GM21367 (cell line): Measurements from ENCODE around the gene HTR3C.
"Not testable (repeated sequence)": the region's sequence is repeated elsewhere in the genome, so short reads cannot be mapped to it uniquely, and the experiment has no call there.

Experiments used
- ATAC-seq: cut with Tn5 transposase; IDR thresholded peaks from one replicate; pipeline ENCODE4 v1.9.1; 2021; ENCODE audit not compliant: unreplicated experiment

Gene HTR3C, protein sequence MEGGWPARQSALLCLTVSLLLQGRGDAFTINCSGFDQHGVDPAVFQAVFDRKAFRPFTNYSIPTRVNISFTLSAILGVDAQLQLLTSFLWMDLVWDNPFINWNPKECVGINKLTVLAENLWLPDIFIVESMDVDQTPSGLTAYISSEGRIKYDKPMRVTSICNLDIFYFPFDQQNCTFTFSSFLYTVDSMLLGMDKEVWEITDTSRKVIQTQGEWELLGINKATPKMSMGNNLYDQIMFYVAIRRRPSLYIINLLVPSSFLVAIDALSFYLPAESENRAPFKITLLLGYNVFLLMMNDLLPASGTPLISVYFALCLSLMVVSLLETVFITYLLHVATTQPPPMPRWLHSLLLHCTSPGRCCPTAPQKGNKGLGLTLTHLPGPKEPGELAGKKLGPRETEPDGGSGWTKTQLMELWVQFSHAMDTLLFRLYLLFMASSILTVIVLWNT

GRCh38 chr3:184052767-184053166, at the start of gene HTR3C:
Gene HTR3C, plus strand, starts transcription at chr3:184053047. Its CDS starts 34 bp downstream, at chr3:184053081.
- no peak for ATAC-seq

DNA sequence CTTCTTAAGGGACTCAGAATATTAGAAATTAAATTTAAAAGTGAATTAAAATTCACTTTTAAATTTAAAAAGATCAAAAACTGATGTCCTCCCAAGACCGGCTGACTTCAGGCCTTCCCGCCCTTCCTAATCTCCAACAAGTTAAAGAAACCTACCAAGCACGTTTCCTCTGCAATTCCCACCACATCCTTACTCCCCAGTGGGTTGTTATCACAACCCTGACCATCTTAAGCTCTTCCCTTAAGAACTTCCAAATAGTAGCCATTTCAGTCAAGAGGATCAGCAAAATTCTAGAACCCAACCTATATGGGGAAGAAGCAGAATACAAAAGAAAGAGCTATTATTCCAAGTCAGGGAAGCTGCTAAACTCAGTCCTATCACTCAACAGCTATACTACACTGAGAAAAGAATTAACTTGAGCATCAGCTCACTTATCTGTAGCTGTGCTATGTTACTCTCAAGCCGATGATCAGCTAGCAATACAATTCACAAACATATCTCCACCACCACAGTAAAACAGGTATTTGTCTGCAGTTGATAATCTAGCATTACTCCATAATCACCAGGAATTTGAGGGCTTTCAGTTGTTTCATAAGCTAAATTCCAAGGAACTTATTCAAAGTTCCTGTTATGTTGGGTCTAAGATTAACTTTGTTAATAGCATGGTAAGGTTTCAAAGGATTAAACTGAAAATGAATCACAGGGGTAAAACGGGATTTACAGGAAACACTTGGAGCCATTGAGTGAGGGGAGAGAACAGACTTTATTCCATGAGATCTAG, 49.5 kb upstream of the HTR3C start:
- no peak for ATAC-seq

GRCh38 chr3:184004476-184004875, 48.4 kb upstream of the HTR3C start:
- ATAC-seq: no peak

DNA sequence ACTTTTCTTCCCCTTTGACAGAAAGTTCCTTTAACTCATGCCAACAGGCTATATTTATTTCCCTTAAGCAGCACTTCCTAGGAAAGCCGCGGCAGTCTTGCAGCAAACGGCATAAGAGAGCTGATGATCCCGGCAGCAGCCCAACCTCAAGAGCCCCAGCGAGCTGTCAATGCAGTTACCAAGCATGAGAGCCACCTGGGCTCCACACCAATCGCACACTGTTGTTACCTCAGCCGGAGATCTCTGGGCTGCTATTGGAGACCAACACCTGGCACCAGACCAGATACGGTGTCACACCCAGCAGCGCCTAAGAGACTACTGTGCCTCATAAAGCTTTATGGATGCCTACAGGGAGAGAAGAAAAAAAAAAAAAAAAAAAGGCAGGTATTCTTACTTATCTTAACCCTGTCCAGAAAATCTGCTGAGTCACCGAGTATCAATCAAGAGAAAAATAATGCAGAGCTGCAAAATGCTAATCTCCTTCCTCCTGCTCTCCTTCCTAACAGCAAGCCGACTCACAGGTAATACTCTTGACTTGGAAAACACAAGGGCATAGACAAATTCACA, 46.8 kb upstream of the HTR3C start:
- peak; percentile 71 for ATAC-seq

- ATAC-seq: not testable (repeated sequence)
Measured at GRCh38 chr3:184007143-184007813, 45.6 kb upstream of the HTR3C start.

GRCh38 chr3:184008161-184008560, 44.7 kb upstream of the HTR3C start:
- no peak for ATAC-seq

GRCh38 chr3:184011230-184011876, 41.5 kb upstream of the HTR3C start:
- ATAC-seq: no peak

DNA sequence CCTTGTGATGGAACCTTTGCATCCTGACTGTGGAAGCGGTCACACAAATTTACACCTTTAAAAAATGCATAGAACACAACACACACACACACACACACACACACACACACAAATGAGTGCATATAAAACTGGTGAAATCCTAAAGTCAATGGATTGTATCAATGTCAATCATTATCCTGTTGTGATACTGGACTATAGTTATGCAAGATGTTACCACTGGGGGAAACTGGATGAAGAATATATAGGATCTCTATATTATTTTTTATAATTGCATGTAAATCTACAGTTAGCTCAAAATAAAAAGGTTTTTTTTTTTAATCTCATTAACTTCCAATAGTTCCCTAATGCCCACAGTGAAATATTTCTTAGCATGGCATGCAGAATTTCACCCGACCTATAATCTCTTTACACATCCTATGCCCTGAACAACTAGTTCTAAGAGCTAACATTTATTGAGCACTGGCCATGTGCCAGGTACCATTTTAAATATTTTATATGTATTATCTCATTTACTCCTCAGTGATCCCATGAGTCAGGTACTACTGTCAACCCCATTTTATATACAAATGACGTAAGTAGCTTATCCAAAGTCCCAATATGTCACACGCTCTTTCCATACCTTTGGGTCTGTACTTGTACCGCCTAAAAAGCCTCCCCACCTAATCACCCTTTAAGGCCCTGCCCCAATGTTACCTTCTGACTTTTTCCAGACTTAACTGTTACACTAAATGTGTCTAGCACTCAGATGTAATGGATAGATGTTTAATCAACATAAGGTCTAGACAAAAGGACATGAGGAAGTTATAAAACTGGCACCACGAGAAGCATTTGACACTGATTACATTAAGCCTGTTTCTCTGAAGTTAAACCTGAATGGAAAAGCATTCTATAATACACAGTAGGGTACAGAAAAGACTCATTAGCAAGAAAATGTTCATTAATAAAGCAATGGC, 40.6 kb upstream of the HTR3C start:
- no peak for ATAC-seq

DNA sequence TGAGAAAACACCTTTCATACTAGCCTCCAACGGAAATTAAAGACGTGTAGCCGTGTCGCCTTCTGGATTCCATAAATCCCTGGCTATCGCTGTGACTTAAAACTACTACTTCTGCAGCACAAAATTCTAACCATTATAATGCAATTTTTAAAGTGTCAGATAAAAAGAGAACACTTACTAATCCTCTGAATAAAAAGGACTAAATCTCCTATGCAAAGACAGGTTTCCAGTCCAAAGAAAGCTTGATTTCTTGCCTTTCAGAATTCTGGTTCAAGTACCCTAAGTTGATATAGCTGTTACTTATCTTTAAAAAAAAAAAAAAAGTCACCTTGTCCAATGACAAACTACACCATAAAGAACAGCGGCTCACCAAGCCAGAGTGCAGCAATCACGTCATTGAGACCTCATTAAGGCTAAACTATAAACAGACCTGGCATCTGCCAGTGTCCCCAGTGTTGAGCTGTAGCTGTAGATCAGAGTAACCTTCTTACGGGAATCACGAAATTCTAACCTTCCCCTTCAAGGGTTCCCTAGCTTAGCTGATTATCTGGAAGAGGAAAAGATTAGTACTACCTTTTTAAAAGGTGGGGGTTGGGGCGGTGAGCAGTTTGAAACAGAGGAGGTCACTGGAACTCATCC, 37.3 kb upstream of the HTR3C start:
- ATAC-seq: no peak

- ATAC-seq: no peak
Measured at GRCh38 chr3:184016169-184016570, 36.7 kb upstream of the HTR3C start.

DNA sequence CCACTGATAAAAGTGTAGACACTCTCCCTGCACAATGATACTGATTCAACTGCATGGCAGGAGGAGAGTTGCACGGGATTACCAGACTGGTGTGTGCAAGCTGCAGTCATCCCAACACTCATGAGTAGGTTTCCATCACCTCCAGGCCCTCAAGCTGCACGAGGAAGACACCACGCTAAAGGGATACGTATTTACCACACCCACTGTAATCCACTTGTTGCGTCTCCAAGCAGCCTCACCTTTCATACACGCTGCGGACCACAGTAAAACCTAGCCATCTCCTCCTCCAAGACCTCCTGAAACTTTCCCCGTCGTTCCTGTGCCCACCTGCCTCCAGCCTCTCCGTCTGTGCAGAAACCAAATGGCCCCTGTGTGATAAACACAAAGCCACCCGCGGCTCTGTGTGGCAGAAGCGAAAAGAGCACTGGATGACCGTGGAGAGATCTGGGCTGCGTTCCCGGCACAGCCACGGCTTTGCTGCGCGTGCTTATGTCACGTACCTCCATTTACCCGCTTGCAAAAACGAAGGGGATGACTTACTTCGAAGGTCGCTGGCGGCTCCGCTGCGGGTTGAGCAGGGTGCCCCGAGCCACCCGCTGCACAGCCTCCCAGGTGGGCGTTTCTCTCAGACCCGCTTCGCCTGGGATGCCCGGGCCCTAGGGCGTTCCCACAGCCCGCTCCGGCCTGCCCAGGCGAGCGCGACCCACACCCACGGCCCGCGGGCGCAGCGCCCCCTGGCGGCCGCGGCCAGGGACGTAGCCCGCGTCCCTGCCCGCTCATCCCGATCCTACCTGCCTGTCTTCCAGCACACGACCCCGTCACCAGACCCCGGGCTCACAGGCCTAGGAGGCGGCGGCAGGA, 35.8 kb upstream of the HTR3C start:
- peak; percentile 58 for ATAC-seq

- ATAC-seq: peak; percentile 95
Measured at GRCh38 chr3:184017672-184018423, 35.0 kb upstream of the HTR3C start, which contains the start of gene ABCC5. Gene ABCC5, minus strand, starts transcription at chr3:184017884. Its CDS starts 3,492 bp downstream, at chr3:184014392.

- ATAC-seq: no peak
Measured at GRCh38 chr3:184018424-184018973, 34.3 kb upstream of the HTR3C start.

DNA sequence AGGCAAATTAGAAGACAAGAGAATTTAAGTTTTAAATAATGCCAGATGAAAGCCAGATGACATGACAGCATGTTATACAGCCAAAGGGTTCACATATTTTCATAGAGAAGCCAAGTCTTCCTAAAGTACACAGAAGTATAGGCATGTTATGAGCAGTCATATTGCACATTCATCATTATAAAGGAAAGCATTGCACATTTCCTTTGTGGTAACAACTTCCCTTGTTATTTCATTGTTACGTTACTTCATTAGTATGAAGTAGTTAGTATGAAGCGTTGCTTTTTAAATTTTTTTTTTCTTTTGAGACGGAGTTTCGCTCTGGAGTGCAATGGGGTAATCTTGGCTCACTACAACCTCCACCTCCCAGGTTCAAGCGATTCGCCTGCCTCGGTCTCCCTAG, 30.5 kb upstream of the HTR3C start:
- no peak for ATAC-seq

DNA sequence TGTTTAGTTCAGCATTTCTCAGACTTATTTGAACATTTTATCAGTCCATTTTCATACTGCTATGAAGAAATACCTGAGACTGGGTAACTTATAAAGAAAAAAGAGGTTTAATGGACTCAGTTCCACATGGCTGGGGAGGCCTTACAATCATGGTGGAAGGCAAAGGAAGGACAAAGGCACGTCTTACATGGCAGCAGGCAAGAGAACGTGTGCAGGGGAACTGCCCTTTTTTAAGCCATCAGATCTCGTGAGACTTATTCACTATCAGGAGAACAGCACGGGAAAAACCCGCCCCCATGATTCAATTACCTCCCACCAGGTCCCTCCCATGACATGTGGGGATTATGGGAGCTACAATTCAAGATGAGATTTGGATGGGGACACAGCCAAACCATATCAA, 27.6 kb upstream of the HTR3C start:
- ATAC-seq: not testable (repeated sequence)

- not testable (repeated sequence) for ATAC-seq
Measured at GRCh38 chr3:184028275-184028890, 24.5 kb upstream of the HTR3C start.

- no peak for ATAC-seq
Measured at GRCh38 chr3:184029443-184029842, 23.4 kb upstream of the HTR3C start.
